ENCODE measurements around the gene OPRM1. TPM values are rescaled to one million over a fixed set of nuclear protein-coding genes. Genes with fewer than 3 reads are reported as not detected.
A peak's percentile ranks its signal among the peaks of the same experiment; 100 is the strongest.

Gene OPRM1
- total RNA-seq, 4 donors from 2014 or later, result not detected

DNA sequence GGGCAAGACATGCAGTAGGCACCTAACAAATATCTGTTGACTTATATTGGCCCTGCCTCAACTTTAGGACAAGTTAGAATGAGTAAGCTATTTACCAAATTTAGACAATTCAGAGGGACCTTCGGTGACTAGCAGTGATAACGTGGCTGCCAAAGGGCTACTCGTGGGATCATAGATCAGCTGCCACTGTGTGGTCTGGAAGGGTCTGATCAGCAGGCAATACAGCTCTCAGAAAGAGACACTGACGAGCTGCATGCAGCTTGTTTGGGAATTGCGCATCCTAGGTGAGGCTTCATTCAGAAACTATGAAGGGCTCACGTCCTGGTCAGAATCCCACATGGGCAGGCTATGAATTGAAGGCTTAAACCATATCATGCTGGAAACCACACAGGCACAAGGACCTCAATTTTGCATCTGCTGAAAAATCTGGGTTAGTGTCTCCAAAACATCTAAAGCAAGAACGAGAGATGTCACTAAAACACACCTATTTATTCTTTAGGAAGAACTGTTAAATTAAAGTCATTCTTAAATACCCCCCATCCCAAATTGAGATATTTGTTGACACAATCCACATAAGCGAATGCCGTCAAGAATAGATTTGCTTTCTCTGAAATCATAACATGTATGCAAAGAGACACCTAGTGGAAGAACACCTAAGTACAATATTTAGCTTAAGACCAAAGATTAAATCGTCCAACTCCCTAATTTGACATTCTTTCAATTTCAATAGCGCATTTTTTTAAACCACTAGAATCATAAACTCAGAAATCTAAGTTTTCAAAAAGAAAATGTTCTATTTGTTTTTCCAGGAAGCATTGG, 238.0 kb downstream of the OPRM1 start:
- H3K4me1 ChIP-seq, result peaks cover 0 to 16% (median 0%) of the 10 kb centered on the region in 4 donors
- WGBS, 2 donors, result 37 to 43% methylated on average over 11 of the region's 11 CpGs
- H3K36me3 ChIP-seq, result no peaks in the 10 kb centered on the region
- no peaks in the 10 kb centered on the region for H3K9me3 ChIP-seq
- H3K27ac ChIP-seq, result no peak overlapping the region
- no peak for DNase-seq (ENCODE audit: low spot score in 2 of 2)
- TF ChIP-seq POLR2A (IDR thresholded peaks at IDR 0.05) (no peak), CTCF (IDR thresholded peaks at IDR 0.05) (peak; percentile 36 to 71 (median 58))
- H3K4me3 ChIP-seq, result peak overlapping the region in 2 of 4 donors; percentile 19 to 30
- H3K27me3 ChIP-seq, result no peaks in the 10 kb centered on the region

DNA sequence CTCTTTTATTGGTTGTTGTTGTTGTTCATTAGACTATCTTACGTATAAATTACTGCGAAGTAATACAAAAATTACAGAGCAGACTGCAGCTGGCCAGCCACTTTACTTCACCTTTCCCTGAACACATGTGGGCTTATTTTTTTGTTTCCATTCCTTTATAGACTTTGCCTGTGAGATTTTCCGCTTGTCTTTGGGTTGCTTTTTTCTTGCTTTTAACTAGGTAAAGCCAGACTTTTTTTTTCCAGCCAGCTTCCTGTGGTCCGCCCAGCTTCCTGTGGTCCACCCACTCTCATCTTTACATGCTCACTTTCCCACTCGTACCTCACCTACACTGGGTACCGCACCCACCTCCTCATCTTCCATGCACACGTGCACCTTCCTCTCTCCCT, 238.6 kb downstream of the OPRM1 start:
- Histone ChIP-seq H3K4me3 (peak overlapping the region in 2 of 4 donors; percentile 19 to 30), H3K27me3 (no peaks in the 10 kb centered on the region), H3K9me3 (no peaks in the 10 kb centered on the region), H3K36me3 (no peaks in the 10 kb centered on the region), H3K27ac (no peak overlapping the region), H3K4me1 (peaks cover 0 to 16% (median 0%) of the 10 kb centered on the region in 4 donors)
- no peak for TF ChIP-seq POLR2A (IDR thresholded peaks at IDR 0.05)
- TF ChIP-seq CTCF (IDR thresholded peaks at IDR 0.05), result peak in 1 of 5 experiments; percentile 2
- 58 to 63% methylated on average over 7 of the region's 7 CpGs for WGBS, 2 donors
- no peak for DNase-seq (ENCODE audit: low spot score in 2 of 2)

DNA sequence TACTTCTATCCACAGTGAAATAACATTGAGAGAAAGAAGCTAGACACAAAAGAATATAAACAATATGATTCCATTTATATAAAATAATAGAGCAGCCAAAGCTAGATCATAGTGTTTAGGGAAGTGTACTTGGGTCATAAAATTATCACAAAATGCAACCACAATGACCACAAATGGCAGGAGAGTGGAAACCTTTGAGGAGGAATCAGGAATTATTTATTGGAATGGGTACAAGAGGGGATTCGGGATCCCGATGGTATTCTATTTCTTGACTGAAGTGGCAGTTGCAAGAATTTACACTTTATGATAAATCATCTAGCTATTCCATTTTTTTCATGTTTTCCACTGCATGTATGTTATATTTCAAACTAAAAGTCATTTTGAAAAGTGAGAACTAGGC, 241.5 kb downstream of the OPRM1 start:
- no peak for DNase-seq (ENCODE audit: low spot score in 2 of 2)
- Histone ChIP-seq H3K4me3 (no peak overlapping the region), H3K27ac (no peak overlapping the region), H3K9me3 (peaks cover 0 to 5% (median 0%) of the 10 kb centered on the region in 4 donors), H3K4me1 (peaks cover 0 to 16% (median 0%) of the 10 kb centered on the region in 4 donors), H3K27me3 (no peaks in the 10 kb centered on the region), H3K36me3 (no peaks in the 10 kb centered on the region)
- WGBS, 2 donors, result 74 to 84% methylated on average over 2 of the region's 2 CpGs
- no peak for TF ChIP-seq POLR2A (IDR thresholded peaks at IDR 0.05)
- TF ChIP-seq CTCF (IDR thresholded peaks at IDR 0.05), result no peak
- TF ChIP-seq EP300 (IDR thresholded peaks at IDR 0.05), result no peak

- 92 to 95% methylated on average over 7 of the region's 7 CpGs for WGBS, 2 donors
- H3K27ac ChIP-seq, result no peak overlapping the region
These were observed 245.3 kb downstream of the OPRM1 start for GRCh38 chr6:154284313-154284853.

More at GRCh38 chr6:154284313-154284853, 245.3 kb downstream of the OPRM1 start:
- Histone ChIP-seq H3K4me3 (no peak overlapping the region), H3K9me3 (peaks cover 0 to 5% (median 0%) of the 10 kb centered on the region in 4 donors), H3K4me1 (no peaks in the 10 kb centered on the region), H3K36me3 (no peaks in the 10 kb centered on the region), H3K27me3 (no peaks in the 10 kb centered on the region)
- TF ChIP-seq POLR2A (IDR thresholded peaks at IDR 0.05) (no peak), CTCF (IDR thresholded peaks at IDR 0.05) (no peak), EP300 (IDR thresholded peaks at IDR 0.05) (no peak)
- DNase-seq (ENCODE audit: low spot score in 2 of 2), result no peak
